Kidney epithelial cell (primary cell): ENCODE measurements around the gene PSMC3. TPM values are rescaled to one million over a fixed set of nuclear protein-coding genes. Genes with fewer than 3 reads are reported as not detected.

ENCODE experiments used
- DNase-seq: peaks from one replicate; pipeline ENCODE4 v3.0.0-alpha.2; 2010; ENCODE audit warnings: low read depth
- H3K27me3 ChIP-seq: 2 replicates; pipeline ENCODE4 v1.6.0; 2011; ENCODE audit warnings: low read length; ENCODE audit not compliant: control insufficient read depth, insufficient read depth
- H3K36me3 ChIP-seq: 2 replicates; pipeline ENCODE4 v1.5.1; 2011; ENCODE audit warnings: low read length; ENCODE audit not compliant: control insufficient read depth, insufficient read depth
- H3K4me3 ChIP-seq: 2 replicates; pipeline ENCODE4 v1.5.1; 2011; ENCODE audit warnings: low read depth, mild to moderate bottlenecking, control low read depth, low read length
- total RNA-seq: library from RNA; depleted of rRNA; stranded (reverse); fragments of >200 nt; gene quantifications from 2 replicates; pipeline ENCODE4 v1.2.3, GENCODE V29; 2015
- TF ChIP-seq, protein P1 (sequence below): IDR thresholded peaks from 2 replicates; pipeline ENCODE4 v1.5.1; 2011; ENCODE audit warnings: mild to moderate bottlenecking, moderate library complexity, low read length, control low read depth, inconsistent platforms; ENCODE audit not compliant: insufficient read depth, poor library complexity, severe bottlenecking

Gene PSMC3
- total RNA-seq, 1 donor from 2014 or later: 126 TPM

- no peaks in the 10 kb centered on the region for H3K36me3 ChIP-seq
- no peaks in the 10 kb centered on the region for H3K27me3 ChIP-seq
- H3K4me3 ChIP-seq: no peak overlapping the region
- TF ChIP-seq, protein P1, sequence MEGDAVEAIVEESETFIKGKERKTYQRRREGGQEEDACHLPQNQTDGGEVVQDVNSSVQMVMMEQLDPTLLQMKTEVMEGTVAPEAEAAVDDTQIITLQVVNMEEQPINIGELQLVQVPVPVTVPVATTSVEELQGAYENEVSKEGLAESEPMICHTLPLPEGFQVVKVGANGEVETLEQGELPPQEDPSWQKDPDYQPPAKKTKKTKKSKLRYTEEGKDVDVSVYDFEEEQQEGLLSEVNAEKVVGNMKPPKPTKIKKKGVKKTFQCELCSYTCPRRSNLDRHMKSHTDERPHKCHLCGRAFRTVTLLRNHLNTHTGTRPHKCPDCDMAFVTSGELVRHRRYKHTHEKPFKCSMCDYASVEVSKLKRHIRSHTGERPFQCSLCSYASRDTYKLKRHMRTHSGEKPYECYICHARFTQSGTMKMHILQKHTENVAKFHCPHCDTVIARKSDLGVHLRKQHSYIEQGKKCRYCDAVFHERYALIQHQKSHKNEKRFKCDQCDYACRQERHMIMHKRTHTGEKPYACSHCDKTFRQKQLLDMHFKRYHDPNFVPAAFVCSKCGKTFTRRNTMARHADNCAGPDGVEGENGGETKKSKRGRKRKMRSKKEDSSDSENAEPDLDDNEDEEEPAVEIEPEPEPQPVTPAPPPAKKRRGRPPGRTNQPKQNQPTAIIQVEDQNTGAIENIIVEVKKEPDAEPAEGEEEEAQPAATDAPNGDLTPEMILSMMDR: no peak
- no peak for DNase-seq
Observed at GRCh38 chr11:47391711-47392432, 34.4 kb downstream of the PSMC3 start.

GRCh38 chr11:47391077-47391583, 35.1 kb downstream of the PSMC3 start:
- Histone ChIP-seq H3K27me3 (no peaks in the 10 kb centered on the region), H3K4me3 (no peak overlapping the region), H3K36me3 (no peaks in the 10 kb centered on the region)
- DNase-seq: no peak
- TF ChIP-seq, protein P1: no peak

GRCh38 chr11:47390422-47390760, 35.8 kb downstream of the PSMC3 start:
- Histone ChIP-seq H3K4me3 (no peak overlapping the region), H3K27me3 (no peaks in the 10 kb centered on the region), H3K36me3 (no peaks in the 10 kb centered on the region)
- TF ChIP-seq, protein P1: no peak
- DNase-seq: no peak

GRCh38 chr11:47389577-47390421, 36.4 kb downstream of the PSMC3 start:
- H3K36me3 ChIP-seq: no peaks in the 10 kb centered on the region
- no peaks in the 10 kb centered on the region for H3K27me3 ChIP-seq
- no peak overlapping the region for H3K4me3 ChIP-seq

GRCh38 chr11:47388697-47389576, 37.3 kb downstream of the PSMC3 start:
- H3K4me3 ChIP-seq: no peak overlapping the region
- DNase-seq: no peak
- H3K27me3 ChIP-seq: no peaks in the 10 kb centered on the region
- TF ChIP-seq, protein P1: no peak
- no peaks in the 10 kb centered on the region for H3K36me3 ChIP-seq

More at GRCh38 chr11:47389577-47390421, 36.4 kb downstream of the PSMC3 start:
- DNase-seq: no peak
- TF ChIP-seq, protein P1: no peak
